HepG2 (cell line): ENCODE data around the gene GIPC2. TPM values are rescaled to one million over a fixed set of nuclear protein-coding genes. Genes with fewer than 3 reads are reported as not detected.
"Not testable (repeated sequence)": the region's sequence is repeated elsewhere in the genome, so short reads cannot be mapped to it uniquely, and the experiment has no call there.

Source experiments
- ATAC-seq: fragments of 200-7000 bp; cut with Tn5 transposase; 3 replicates; pipeline ENCODE4 v1.9.1; 2020; ENCODE audit warnings: mild to moderate bottlenecking, moderate library complexity
- BruUV-seq: library from RNA; stranded (reverse); fragments of 400-500 nt; replicated peaks from 2 replicates; lab custom pipeline; 2021; lab: Mats Ljungman, UMichigan
- CTCF ChIA-PET: fragments of 300-600 bp; formaldehyde crosslinking; extraction: SDS; loops from one replicate; lab custom pipeline; 2021; ENCODE audit warnings: low total read pairs, inconsistent platforms, low intra/inter-chr PET ratio; lab: Yijun Ruan, JAX
- POLR2A ChIA-PET: fragments of 350-600 bp; sonication (Branson Sonifier 250); formaldehyde crosslinking; loops from one replicate; lab custom pipeline; 2020; ENCODE audit warnings: antibody characterized with exemption, inconsistent platforms; lab: Yijun Ruan, JAX
- DNase-seq: peaks from one replicate; pipeline ENCODE4 v3.0.0-alpha.2; 2015; ENCODE audit warnings: low spot score
- FAIRE-seq: peaks from 3 replicates; lab custom pipeline; 2011; peaks lifted over from hg19 to GRCh38; lab: Jason Lieb, UNC
- H2AFZ ChIP-seq: one replicate; pipeline ENCODE4 v1.6.1; 2011; ENCODE audit warnings: low read length, inconsistent platforms
- H3K27ac ChIP-seq: fragments of 300-600 bp; 3 replicates; pipeline ENCODE4 v1.8.0; 2011; ENCODE audit warnings: mixed run types, mild to moderate bottlenecking, mixed read lengths, low read length, inconsistent platforms; ENCODE audit not compliant: insufficient read depth; ENCODE audit errors: extremely low read length
- H3K27me3 ChIP-seq, 2 experiments: fragments of 200-600 bp in 1 of 2; 2 replicates in 1 of 2; 3 replicates in 1 of 2; pipeline versions ENCODE4 v1.6.0 to v1.8.0; 2011; ENCODE audit warnings: low read length in 2 of 2, mild to moderate bottlenecking in 2 of 2, moderate library complexity in 2 of 2, inconsistent platforms in 1 of 2; ENCODE audit not compliant: insufficient read depth in 2 of 2, control insufficient read depth in 1 of 2
- H3K36me3 ChIP-seq, 2 experiments: fragments of 200-600 bp in 1 of 2; replicated peaks in 1 of 2; 2 replicates in 1 of 2; 3 replicates in 1 of 2; pipeline versions ENCODE4 v1.5.1 to v1.8.0; 2011; ENCODE audit warnings: low read length in 2 of 2, inconsistent platforms in 1 of 2; ENCODE audit not compliant: insufficient read depth in 2 of 2, control insufficient read depth in 1 of 2
- H3K4me1 ChIP-seq: 2 replicates; pipeline ENCODE4 v1.5.1; 2012; ENCODE audit warnings: low read length, inconsistent platforms; ENCODE audit not compliant: insufficient read depth
- H3K4me2 ChIP-seq: 2 replicates; pipeline ENCODE4 v1.6.0; 2011; ENCODE audit warnings: low read depth, low read length, inconsistent platforms
- H3K4me3 ChIP-seq, 3 experiments: fragments of 200-600 bp in 1 of 3; sonication (generic), shearing (Covaris generic) in 1 of 3; replicated peaks in 1 of 3; 2 replicates each; pipeline ENCODE4 v1.5.1; 2011 to 2016; ENCODE audit warnings: low read length in 3 of 3, inconsistent platforms in 2 of 3, low read depth in 2 of 3, mild to moderate bottlenecking in 2 of 3, control low read depth in 1 of 3, mixed read lengths in 1 of 3; ENCODE audit not compliant: insufficient read depth in 1 of 3
- H3K79me2 ChIP-seq: one replicate; pipeline ENCODE4 v1.6.1; 2011; ENCODE audit warnings: low read length, inconsistent platforms; ENCODE audit not compliant: insufficient read depth
- H3K9ac ChIP-seq: 2 replicates; pipeline ENCODE4 v1.6.0; 2011; ENCODE audit warnings: mild to moderate bottlenecking, low read depth, low read length, inconsistent platforms; ENCODE audit not compliant: insufficient read depth
- H3K9me3 ChIP-seq: 2 replicates; pipeline ENCODE4 v1.5.1; 2012; ENCODE audit warnings: mild to moderate bottlenecking, low read length
- H4K20me1 ChIP-seq: 2 replicates; pipeline ENCODE4 v1.6.0; 2011; ENCODE audit warnings: inconsistent platforms, mild to moderate bottlenecking, low read length, moderate library complexity; ENCODE audit not compliant: insufficient read depth
- KAT7 ChIP-seq: IDR thresholded peaks from 2 replicates; pipeline ENCODE4 v1.6.1; 2018; ENCODE audit warnings: borderline replicate concordance, missing compliant biosample characterization
- KDM2A ChIP-seq: sonication (generic); formaldehyde crosslinking; IDR thresholded peaks from 2 replicates; pipeline ENCODE4 v1.4.0; 2020; ENCODE audit warnings: low read depth, missing genetic modification reagents, borderline replicate concordance
- ZNF770 ChIP-seq: sonication (generic); formaldehyde crosslinking; IDR thresholded peaks from 2 replicates; pipeline ENCODE4 v1.5.0; 2020; ENCODE audit warnings: mild to moderate bottlenecking, missing genetic modification reagents
- WGBS: methylation state at CpG from one replicate; pipeline ENCODE4 v1.1.6; 2017; ENCODE audit warnings: low lambda C conversion rate; 5-methylcytosine and 5-hydroxymethylcytosine counted together
- in situ Hi-C: cut with HindIII; loops from 2 replicates; pipeline ENCODE4 v1.10.0; 2017; ENCODE audit warnings: low pct_unique_long_range_greater_than_20kb; ENCODE audit not compliant: extremely low pct_ligation_motif_present
- intact Hi-C: fragments of 100-400 bp; cut with micrococcal nuclease; formaldehyde crosslinking; loops from one replicate; pipeline ENCODE4 v1.10.0; 2022; ENCODE audit not compliant: unreplicated experiment
- polyA plus RNA-seq, 8 experiments: library from polyadenylated mRNA; depleted of rRNA in 3 of 8; stranded (reverse) in 7 of 8; unstranded in 1 of 8; fragments of >200 nt; fragmentation: Illumina TruSeq in 4 of 8; extraction: Trizol in 4 of 8; gene quantifications; 2 replicates each; pipeline versions ENCODE4 v1.2.1 to v1.2.3, GENCODE V29; 2011 to 2016; ENCODE audit warnings: low read depth in 4 of 8, missing spikeins in 1 of 8, mixed read lengths in 1 of 8; ENCODE audit not compliant: insufficient read depth in 1 of 8
- total RNA-seq, 5 experiments: library from RNA; depleted of rRNA; stranded (reverse); fragments of >200 nt; fragmentation: Illumina TruSeq; extraction: Trizol; gene quantifications; 2 replicates each; pipeline ENCODE4 v1.2.3, GENCODE V29; 2016; ENCODE audit warnings: low read depth in 1 of 5

Gene GIPC2
- total and polyA plus RNA-seq, 2 of the 13 experiments (the other 11 are each of a cell fraction or from before 2014, with no cell fraction given): 6.1 to 21.6 TPM

DNA sequence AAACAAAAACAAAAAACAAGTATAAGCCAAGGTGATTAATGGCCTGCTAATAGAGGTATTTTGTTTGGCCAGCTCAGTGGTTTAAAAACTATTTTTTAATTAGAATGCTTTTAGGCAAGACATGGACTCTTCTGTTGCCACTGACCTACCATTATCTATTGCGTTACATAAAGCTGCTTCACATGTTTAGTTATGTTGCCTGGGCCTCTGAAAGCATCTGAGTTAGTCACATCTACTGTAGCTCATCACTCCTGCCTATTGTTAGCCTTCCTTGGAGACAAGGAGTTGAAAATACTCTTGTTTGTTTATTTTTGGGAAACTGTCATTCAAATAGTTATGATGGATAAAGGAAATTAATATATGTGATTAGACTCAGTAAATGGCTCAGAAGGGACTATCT, 26.7 kb upstream of the GIPC2 start:
- no peak overlapping the region for H3K4me3 ChIP-seq
- H3K9ac ChIP-seq: no peak overlapping the region
- no peak for DNase-seq
- no peaks in the 10 kb centered on the region for H4K20me1 ChIP-seq
- intact Hi-C loops (no loop called here), in situ Hi-C loops (no loop called here)
- POLR2A ChIA-PET: interaction anchor here (1.5 kb wide), 1 partner anchor 15 kb away, joined by 6 read pairs; the partner anchor contains the start of gene DNAJB4
- H3K27me3 ChIP-seq: no peaks in the 10 kb centered on the region
- H3K36me3 ChIP-seq: no peaks in the 10 kb centered on the region
- no peaks in the 10 kb centered on the region for H3K4me1 ChIP-seq
- TF ChIP-seq KAT7 (CRISPR knock-in tag): no peak
- 0 out of 2 replicates have a peak, but pooled peaks have one; percentile 8 for TF ChIP-seq ZNF770 (CRISPR knock-in tag)
- no peak for TF ChIP-seq KDM2A (CRISPR knock-in tag)
- TF ChIP-seq, all 625 proteins: peak for 1
- no peak overlapping the region for H2AFZ ChIP-seq
- H3K27ac ChIP-seq: no peak overlapping the region
- H3K9me3 ChIP-seq: no peaks in the 10 kb centered on the region
- no peak for ATAC-seq
- 100% methylated on average over 1 of the region's 1 CpG for WGBS
- FAIRE-seq: no peak
- CTCF ChIA-PET: no interaction called here
- H3K4me2 ChIP-seq: no peak overlapping the region
- no TSS peak for BruUV-seq
- no peaks in the 10 kb centered on the region for H3K79me2 ChIP-seq

GRCh38 chr1:78021134-78021533, 24.6 kb upstream of the GIPC2 start:
- H3K36me3 ChIP-seq, FAIRE-seq, H3K27ac ChIP-seq, in situ Hi-C loops, POLR2A ChIA-PET, H2AFZ ChIP-seq, H4K20me1 ChIP-seq, H3K9me3 ChIP-seq, ATAC-seq, DNase-seq, CTCF ChIA-PET, H3K4me1 ChIP-seq, BruUV-seq, H3K79me2 ChIP-seq, intact Hi-C loops, H3K27me3 ChIP-seq, H3K9ac ChIP-seq, H3K4me2 ChIP-seq, H3K4me3 ChIP-seq: not testable (repeated sequence)
- 69% methylated on average over 4 of the region's 4 CpGs for WGBS
